GM23338 (cell line): ENCODE data around the gene PLAC8. TPM values are rescaled to one million over a fixed set of nuclear protein-coding genes. Genes with fewer than 3 reads are reported as not detected.

Experiments
- ATAC-seq: fragments of 200-7000 bp; cut with Tn5 transposase; 3 replicates; pipeline ENCODE4 v1.9.1; 2020
- DNase-seq: peaks from one replicate; pipeline ENCODE4 v3.0.0-alpha.2; 2015; ENCODE audit warnings: low spot score
- H2AFZ ChIP-seq: fragments of 200-600 bp; sonication (generic); 2 replicates; pipeline ENCODE4 v1.8.0; 2016; ENCODE audit warnings: antibody characterized with exemption, mild to moderate bottlenecking, moderate library complexity
- H3F3A ChIP-seq: fragments of 200-600 bp; sonication (generic); replicated peaks from 2 replicates; pipeline ENCODE4 v1.8.0; 2017; ENCODE audit warnings: antibody characterized with exemption, mixed run types, low read depth
- H3K27ac ChIP-seq: fragments of 200-600 bp; sonication (generic); 2 replicates; pipeline ENCODE4 v1.6.1; 2016; ENCODE audit warnings: low read depth
- H3K27me3 ChIP-seq: fragments of 200-600 bp; sonication (generic); 2 replicates; pipeline ENCODE4 v1.8.0; 2016; ENCODE audit warnings: mild to moderate bottlenecking, mixed run types, moderate library complexity; ENCODE audit not compliant: insufficient read depth
- H3K36me3 ChIP-seq: fragments of 200-600 bp; sonication (generic); 2 replicates; pipeline ENCODE4 v1.8.0; 2016; ENCODE audit warnings: mild to moderate bottlenecking; ENCODE audit not compliant: insufficient read depth
- H3K4me1 ChIP-seq: fragments of 200-600 bp; sonication (generic); 2 replicates; pipeline ENCODE4 v1.8.0; 2016; ENCODE audit warnings: mild to moderate bottlenecking, moderate library complexity; ENCODE audit not compliant: insufficient read depth
- H3K4me2 ChIP-seq: fragments of 200-600 bp; sonication (generic); 2 replicates; pipeline ENCODE4 v1.7.1; 2017; ENCODE audit warnings: mixed run types
- H3K4me3 ChIP-seq: fragments of 200-600 bp; sonication (generic); 2 replicates; pipeline ENCODE4 v1.6.1; 2016; ENCODE audit warnings: mixed run types
- H3K79me2 ChIP-seq: fragments of 200-600 bp; sonication (generic); replicated peaks from 2 replicates; pipeline ENCODE4 v1.8.0; 2017; ENCODE audit warnings: mild to moderate bottlenecking; ENCODE audit not compliant: insufficient read depth
- H3K9me2 ChIP-seq: fragments of 200-600 bp; sonication (generic); 2 replicates; pipeline ENCODE4 v1.8.0; 2017; ENCODE audit not compliant: insufficient read depth
- H4K20me1 ChIP-seq: fragments of 200-600 bp; sonication (generic); replicated peaks from 2 replicates; pipeline ENCODE4 v1.8.0; 2017; ENCODE audit warnings: mild to moderate bottlenecking; ENCODE audit not compliant: insufficient read depth
- H3K27ac Mint-ChIP-seq: 2 replicates; pipeline ENCODE4 v1.8.0; 2020; ENCODE audit warnings: inconsistent platforms, mild to moderate bottlenecking, moderate library complexity, mixed read lengths
- H3K27me3 Mint-ChIP-seq: 3 replicates; pipeline ENCODE4 v1.8.0; 2022; ENCODE audit warnings: low read depth, mild to moderate bottlenecking, moderate library complexity, mixed read lengths, inconsistent platforms; ENCODE audit not compliant: insufficient read depth, poor library complexity
- H3K36me3 Mint-ChIP-seq: 3 replicates; pipeline ENCODE4 v1.8.0; 2021; ENCODE audit warnings: low read depth, mild to moderate bottlenecking, inconsistent platforms, moderate library complexity, mixed read lengths
- H3K4me1 Mint-ChIP-seq: 3 replicates; pipeline ENCODE4 v1.8.0; 2020; ENCODE audit warnings: mild to moderate bottlenecking, inconsistent platforms, mixed read lengths
- H3K4me3 Mint-ChIP-seq: 3 replicates; pipeline ENCODE4 v1.8.0; 2021; ENCODE audit warnings: moderate library complexity, mild to moderate bottlenecking, inconsistent platforms, mixed read lengths
- H3K9me3 Mint-ChIP-seq: 3 replicates; pipeline ENCODE4 v1.8.0; 2020; ENCODE audit warnings: moderate library complexity, mild to moderate bottlenecking, inconsistent platforms, mixed read lengths
- CREB1 ChIP-seq: fragments of 250-450 bp; sonication (Bioruptor Pico); IDR thresholded peaks from 2 replicates; pipeline ENCODE4 v1.5.0; 2020; ENCODE audit warnings: low read depth, mild to moderate bottlenecking, moderate library complexity
- EZH2 ChIP-seq: fragments of 200-600 bp; sonication (generic); IDR thresholded peaks from one replicate; pipeline ENCODE4 v1.8.0; 2017; ENCODE audit warnings: antibody characterized with exemption, mild to moderate bottlenecking, low read depth; ENCODE audit not compliant: unreplicated experiment
- JUNB ChIP-seq: IDR thresholded peaks from one replicate; pipeline ENCODE4 v1.6.1; 2016; ENCODE audit warnings: antibody characterized with exemption; ENCODE audit not compliant: unreplicated experiment
- POLR2AphosphoS5 ChIP-seq: IDR thresholded peaks from 2 replicates; pipeline ENCODE4 v1.6.1; 2016; ENCODE audit warnings: antibody characterized with exemption, low read depth
- STAT1 ChIP-seq: IDR thresholded peaks from one replicate; pipeline ENCODE4 v1.6.1; 2016; ENCODE audit warnings: antibody characterized with exemption; ENCODE audit not compliant: unreplicated experiment
- ZNF114 ChIP-seq: fragments of 250-450 bp; sonication (Bioruptor Pico); IDR thresholded peaks from 2 replicates; pipeline ENCODE4 v1.5.0; 2020; ENCODE audit warnings: mild to moderate bottlenecking, moderate library complexity
- ZNF331 ChIP-seq: fragments of 250-450 bp; sonication (Bioruptor Pico); IDR thresholded peaks from 2 replicates; pipeline ENCODE4 v1.5.0; 2020; ENCODE audit warnings: low read depth, mild to moderate bottlenecking, moderate library complexity
- polyA plus RNA-seq: library from polyadenylated mRNA; unstranded; fragments of >200 nt; fragmentation: Nextera tagmentation; extraction: Ambion mirVana; gene quantifications from 2 replicates; pipeline ENCODE4 v1.2.1, GENCODE V29; 2016
- total RNA-seq: library from RNA; depleted of rRNA; stranded (reverse); fragments of >200 nt; shearing (Covaris generic); gene quantifications from 2 replicates; pipeline ENCODE4 v1.2.3, GENCODE V29; 2014
- TF ChIP-seq, protein P1 (sequence below), 2 experiments: fragments of 200-600 bp in 1 of 2; sonication (generic) in 1 of 2; conservative IDR thresholded peaks; 2 replicates each; pipeline versions ENCODE4 v1.5.1 to v1.6.1; 2016 to 2017; ENCODE audit warnings: antibody characterized with exemption in 2 of 2, low read depth in 2 of 2, mild to moderate bottlenecking in 2 of 2, moderate library complexity in 1 of 2
- TF ChIP-seq, protein P2 (sequence below): fragments of 250-450 bp; sonication (Bioruptor Pico); IDR thresholded peaks from 2 replicates; pipeline ENCODE4 v1.5.0; 2020; ENCODE audit warnings: mild to moderate bottlenecking, moderate library complexity
- TF ChIP-seq, protein P3 (sequence below): IDR thresholded peaks from 2 replicates; pipeline ENCODE4 v1.6.1; 2016; ENCODE audit warnings: antibody characterized with exemption

PLAC8 gene
- total and polyA plus RNA-seq, 2 experiments from 2014 or later: 0.83 to 1.6 TPM

DNA sequence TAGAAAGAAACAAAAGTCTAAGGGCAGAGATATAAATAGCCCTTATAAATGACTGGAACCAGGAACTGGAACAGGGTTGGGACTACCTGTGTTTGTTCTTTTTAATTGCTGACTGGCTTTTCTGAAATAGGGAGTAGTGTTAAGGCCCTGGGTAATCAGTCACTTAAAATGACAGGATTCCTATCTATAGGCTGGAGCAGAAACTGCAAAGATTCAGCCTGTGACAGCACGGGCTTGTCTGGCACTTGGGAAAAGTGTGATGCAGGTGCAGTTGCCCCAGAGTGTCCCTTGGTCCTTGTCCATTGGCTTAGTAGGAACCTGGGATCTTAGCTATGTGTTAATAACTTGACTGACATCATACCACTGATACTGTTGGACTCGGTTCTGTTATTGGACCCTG lies 14.7 kb upstream of the PLAC8 start:
- Histone ChIP-seq H3K36me3 (no peaks in the 10 kb centered on the region), H3K27me3 (no peaks in the 10 kb centered on the region), H3K27ac (no peak overlapping the region), H3F3A (no peaks in the 10 kb centered on the region), H3K4me3 (no peak overlapping the region), H2AFZ (no peak overlapping the region; the same call in 1 of the 2 replicates), H3K79me2 (no peaks in the 10 kb centered on the region), H3K4me1 (no peaks in the 10 kb centered on the region), H3K9me2 (no peaks in the 10 kb centered on the region), H4K20me1 (no peaks in the 10 kb centered on the region), H3K4me2 (no peak overlapping the region)
- Mint-ChIP-seq H3K4me1 (no peaks in the 10 kb centered on the region), H3K36me3 (peaks cover 3% of the 10 kb centered on the region; the same call in 2 of the 3 replicates), H3K27ac (no peak overlapping the region), H3K9me3 (peaks cover 3% of the 10 kb centered on the region), H3K27me3 (peaks cover 4% of the 10 kb centered on the region), H3K4me3 (no peak overlapping the region)
- TF ChIP-seq STAT1 (no peak), CREB1 (no peak), ZNF114 (CRISPR knock-in tag) (no peak), EZH2 (no peak), ZNF331 (CRISPR knock-in tag) (no peak)
- TF ChIP-seq, protein P1, sequence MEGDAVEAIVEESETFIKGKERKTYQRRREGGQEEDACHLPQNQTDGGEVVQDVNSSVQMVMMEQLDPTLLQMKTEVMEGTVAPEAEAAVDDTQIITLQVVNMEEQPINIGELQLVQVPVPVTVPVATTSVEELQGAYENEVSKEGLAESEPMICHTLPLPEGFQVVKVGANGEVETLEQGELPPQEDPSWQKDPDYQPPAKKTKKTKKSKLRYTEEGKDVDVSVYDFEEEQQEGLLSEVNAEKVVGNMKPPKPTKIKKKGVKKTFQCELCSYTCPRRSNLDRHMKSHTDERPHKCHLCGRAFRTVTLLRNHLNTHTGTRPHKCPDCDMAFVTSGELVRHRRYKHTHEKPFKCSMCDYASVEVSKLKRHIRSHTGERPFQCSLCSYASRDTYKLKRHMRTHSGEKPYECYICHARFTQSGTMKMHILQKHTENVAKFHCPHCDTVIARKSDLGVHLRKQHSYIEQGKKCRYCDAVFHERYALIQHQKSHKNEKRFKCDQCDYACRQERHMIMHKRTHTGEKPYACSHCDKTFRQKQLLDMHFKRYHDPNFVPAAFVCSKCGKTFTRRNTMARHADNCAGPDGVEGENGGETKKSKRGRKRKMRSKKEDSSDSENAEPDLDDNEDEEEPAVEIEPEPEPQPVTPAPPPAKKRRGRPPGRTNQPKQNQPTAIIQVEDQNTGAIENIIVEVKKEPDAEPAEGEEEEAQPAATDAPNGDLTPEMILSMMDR (conservative IDR thresholded peaks at IDR 0.05; ENCODE audit: low read depth in 2 of 2): no peak
- no peak for DNase-seq
- ATAC-seq: no peak

DNA sequence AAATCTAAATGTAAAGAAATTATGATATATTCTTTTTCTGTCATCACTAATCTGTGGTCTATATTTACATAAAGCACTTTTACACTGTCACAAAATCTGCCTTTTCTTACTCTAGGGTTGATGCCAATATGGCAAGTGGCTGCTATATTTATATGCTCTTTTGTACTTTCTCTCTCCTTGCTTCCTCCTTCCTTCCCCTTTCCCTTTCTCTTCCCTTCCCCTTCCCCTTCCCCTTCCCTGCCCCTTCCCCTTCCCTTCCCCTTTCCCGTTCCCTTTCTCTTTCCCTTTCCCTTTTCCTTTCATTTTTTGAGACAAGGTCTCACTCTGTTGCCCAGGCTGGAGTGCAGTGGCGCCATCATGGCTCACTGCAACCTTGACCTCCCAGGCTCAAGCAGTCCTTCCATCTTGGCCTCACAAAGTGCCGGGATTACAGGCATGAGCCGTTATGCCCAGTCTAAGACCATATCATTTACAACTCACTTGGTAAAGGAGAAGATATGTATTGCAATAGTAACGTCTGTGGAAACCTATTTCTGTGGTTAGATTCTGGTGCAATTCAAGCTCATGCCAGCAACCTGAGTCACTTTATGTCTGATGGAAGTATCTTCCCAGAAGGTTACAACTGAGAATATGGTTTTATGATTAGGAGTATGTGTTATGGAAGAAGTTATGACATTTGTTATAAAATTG lies 13.9 kb upstream of the PLAC8 start:
- Histone ChIP-seq H3F3A (no peaks in the 10 kb centered on the region), H2AFZ (no peak overlapping the region), H3K27ac (no peak overlapping the region), H3K79me2 (no peaks in the 10 kb centered on the region), H3K36me3 (no peaks in the 10 kb centered on the region), H3K9me2 (no peaks in the 10 kb centered on the region), H4K20me1 (no peaks in the 10 kb centered on the region), H3K4me1 (no peaks in the 10 kb centered on the region), H3K4me2 (no peak overlapping the region), H3K4me3 (no peak overlapping the region), H3K27me3 (no peaks in the 10 kb centered on the region)
- Mint-ChIP-seq H3K4me1 (no peaks in the 10 kb centered on the region), H3K27ac (no peak overlapping the region), H3K27me3 (peaks cover 4% of the 10 kb centered on the region), H3K4me3 (no peak overlapping the region), H3K9me3 (peaks cover 3% of the 10 kb centered on the region; the same call in 2 of the 3 replicates), H3K36me3 (no peaks in the 10 kb centered on the region)
- DNase-seq (no peak), ATAC-seq (no peak)
- TF ChIP-seq, protein P1 (conservative IDR thresholded peaks at IDR 0.05; ENCODE audit: low read depth in 2 of 2): no peak
- TF ChIP-seq, protein P2, sequence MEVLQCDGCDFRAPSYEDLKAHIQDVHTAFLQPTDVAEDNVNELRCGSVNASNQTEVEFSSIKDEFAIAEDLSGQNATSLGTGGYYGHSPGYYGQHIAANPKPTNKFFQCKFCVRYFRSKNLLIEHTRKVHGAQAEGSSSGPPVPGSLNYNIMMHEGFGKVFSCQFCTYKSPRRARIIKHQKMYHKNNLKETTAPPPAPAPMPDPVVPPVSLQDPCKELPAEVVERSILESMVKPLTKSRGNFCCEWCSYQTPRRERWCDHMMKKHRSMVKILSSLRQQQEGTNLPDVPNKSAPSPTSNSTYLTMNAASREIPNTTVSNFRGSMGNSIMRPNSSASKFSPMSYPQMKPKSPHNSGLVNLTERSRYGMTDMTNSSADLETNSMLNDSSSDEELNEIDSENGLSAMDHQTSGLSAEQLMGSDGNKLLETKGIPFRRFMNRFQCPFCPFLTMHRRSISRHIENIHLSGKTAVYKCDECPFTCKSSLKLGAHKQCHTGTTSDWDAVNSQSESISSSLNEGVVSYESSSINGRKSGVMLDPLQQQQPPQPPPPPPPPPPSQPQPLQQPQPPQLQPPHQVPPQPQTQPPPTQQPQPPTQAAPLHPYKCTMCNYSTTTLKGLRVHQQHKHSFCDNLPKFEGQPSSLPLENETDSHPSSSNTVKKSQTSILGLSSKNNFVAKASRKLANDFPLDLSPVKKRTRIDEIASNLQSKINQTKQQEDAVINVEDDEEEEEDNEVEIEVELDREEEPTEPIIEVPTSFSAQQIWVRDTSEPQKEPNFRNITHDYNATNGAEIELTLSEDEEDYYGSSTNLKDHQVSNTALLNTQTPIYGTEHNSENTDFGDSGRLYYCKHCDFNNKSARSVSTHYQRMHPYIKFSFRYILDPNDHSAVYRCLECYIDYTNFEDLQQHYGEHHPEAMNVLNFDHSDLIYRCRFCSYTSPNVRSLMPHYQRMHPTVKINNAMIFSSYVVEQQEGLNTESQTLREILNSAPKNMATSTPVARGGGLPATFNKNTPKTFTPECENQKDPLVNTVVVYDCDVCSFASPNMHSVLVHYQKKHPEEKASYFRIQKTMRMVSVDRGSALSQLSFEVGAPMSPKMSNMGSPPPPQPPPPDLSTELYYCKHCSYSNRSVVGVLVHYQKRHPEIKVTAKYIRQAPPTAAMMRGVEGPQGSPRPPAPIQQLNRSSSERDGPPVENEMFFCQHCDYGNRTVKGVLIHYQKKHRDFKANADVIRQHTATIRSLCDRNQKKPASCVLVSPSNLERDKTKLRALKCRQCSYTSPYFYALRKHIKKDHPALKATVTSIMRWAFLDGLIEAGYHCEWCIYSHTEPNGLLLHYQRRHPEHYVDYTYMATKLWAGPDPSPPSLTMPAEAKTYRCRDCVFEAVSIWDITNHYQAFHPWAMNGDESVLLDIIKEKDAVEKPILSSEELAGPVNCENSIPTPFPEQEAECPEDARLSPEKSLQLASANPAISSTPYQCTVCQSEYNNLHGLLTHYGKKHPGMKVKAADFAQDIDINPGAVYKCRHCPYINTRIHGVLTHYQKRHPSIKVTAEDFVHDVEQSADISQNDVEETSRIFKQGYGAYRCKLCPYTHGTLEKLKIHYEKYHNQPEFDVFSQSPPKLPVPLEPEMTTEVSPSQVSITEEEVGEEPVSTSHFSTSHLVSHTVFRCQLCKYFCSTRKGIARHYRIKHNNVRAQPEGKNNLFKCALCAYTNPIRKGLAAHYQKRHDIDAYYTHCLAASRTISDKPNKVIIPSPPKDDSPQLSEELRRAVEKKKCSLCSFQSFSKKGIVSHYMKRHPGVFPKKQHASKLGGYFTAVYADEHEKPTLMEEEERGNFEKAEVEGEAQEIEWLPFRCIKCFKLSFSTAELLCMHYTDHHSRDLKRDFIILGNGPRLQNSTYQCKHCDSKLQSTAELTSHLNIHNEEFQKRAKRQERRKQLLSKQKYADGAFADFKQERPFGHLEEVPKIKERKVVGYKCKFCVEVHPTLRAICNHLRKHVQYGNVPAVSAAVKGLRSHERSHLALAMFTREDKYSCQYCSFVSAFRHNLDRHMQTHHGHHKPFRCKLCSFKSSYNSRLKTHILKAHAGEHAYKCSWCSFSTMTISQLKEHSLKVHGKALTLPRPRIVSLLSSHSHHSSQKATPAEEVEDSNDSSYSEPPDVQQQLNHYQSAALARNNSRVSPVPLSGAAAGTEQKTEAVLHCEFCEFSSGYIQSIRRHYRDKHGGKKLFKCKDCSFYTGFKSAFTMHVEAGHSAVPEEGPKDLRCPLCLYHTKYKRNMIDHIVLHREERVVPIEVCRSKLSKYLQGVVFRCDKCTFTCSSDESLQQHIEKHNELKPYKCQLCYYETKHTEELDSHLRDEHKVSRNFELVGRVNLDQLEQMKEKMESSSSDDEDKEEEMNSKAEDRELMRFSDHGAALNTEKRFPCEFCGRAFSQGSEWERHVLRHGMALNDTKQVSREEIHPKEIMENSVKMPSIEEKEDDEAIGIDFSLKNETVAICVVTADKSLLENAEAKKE: no peak
- TF ChIP-seq STAT1 (no peak), JUNB (no peak), POLR2AphosphoS5 (no peak), CREB1 (no peak)
- TF ChIP-seq, protein P3, sequence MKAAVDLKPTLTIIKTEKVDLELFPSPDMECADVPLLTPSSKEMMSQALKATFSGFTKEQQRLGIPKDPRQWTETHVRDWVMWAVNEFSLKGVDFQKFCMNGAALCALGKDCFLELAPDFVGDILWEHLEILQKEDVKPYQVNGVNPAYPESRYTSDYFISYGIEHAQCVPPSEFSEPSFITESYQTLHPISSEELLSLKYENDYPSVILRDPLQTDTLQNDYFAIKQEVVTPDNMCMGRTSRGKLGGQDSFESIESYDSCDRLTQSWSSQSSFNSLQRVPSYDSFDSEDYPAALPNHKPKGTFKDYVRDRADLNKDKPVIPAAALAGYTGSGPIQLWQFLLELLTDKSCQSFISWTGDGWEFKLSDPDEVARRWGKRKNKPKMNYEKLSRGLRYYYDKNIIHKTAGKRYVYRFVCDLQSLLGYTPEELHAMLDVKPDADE: no peak
